PC-3 (cell line): Measurements from ENCODE around the gene CYBC1.

Source experiments
- EZH2 ChIP-seq: fragments of 300-600 bp; sonication (generic); IDR thresholded peaks from one replicate; pipeline ENCODE4 v1.6.1; 2017; ENCODE audit warnings: antibody characterized with exemption, mild to moderate bottlenecking, low read length; ENCODE audit not compliant: unreplicated experiment
- EZH2phosphoT487 ChIP-seq: fragments of 300-600 bp; sonication (generic); IDR thresholded peaks from 2 replicates; pipeline ENCODE4 v1.6.1; 2018; ENCODE audit warnings: mild to moderate bottlenecking, antibody characterized with exemption, low read length, borderline replicate concordance
- TF ChIP-seq, protein P1 (sequence below): fragments of 300-600 bp; sonication (generic); conservative IDR thresholded peaks from 2 replicates; pipeline ENCODE4 v1.5.1; 2017; ENCODE audit warnings: antibody characterized with exemption, low read depth, mild to moderate bottlenecking, low read length

DNA sequence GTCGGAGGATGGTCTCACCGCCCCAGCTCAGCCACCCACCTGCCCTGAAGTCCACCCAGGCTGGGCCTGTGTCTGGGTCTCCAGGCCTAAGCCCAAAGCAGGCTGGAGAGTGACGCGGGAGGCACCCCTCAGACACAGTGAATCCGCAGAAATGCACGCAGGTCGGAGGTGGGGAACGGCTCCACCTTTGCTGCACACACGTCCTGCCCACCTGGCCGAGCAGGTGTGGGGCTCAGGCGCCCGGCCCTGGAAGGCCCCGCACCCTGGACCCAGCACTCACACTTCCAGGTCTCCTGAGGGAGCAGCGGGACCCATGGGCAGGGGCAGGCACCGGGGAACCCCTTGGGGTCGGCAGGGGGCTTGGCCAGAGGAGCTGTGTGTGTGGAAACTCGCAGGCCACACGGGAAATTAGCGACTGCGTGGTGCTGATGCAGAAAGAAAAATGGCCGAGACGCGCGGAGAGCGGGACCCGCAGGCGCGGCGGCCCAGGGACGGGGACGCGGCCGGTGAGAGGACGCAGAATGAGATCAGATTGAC, 10.7 kb downstream of the CYBC1 start:
- TF ChIP-seq, protein P1, sequence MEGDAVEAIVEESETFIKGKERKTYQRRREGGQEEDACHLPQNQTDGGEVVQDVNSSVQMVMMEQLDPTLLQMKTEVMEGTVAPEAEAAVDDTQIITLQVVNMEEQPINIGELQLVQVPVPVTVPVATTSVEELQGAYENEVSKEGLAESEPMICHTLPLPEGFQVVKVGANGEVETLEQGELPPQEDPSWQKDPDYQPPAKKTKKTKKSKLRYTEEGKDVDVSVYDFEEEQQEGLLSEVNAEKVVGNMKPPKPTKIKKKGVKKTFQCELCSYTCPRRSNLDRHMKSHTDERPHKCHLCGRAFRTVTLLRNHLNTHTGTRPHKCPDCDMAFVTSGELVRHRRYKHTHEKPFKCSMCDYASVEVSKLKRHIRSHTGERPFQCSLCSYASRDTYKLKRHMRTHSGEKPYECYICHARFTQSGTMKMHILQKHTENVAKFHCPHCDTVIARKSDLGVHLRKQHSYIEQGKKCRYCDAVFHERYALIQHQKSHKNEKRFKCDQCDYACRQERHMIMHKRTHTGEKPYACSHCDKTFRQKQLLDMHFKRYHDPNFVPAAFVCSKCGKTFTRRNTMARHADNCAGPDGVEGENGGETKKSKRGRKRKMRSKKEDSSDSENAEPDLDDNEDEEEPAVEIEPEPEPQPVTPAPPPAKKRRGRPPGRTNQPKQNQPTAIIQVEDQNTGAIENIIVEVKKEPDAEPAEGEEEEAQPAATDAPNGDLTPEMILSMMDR = no peak
- TF ChIP-seq EZH2 (no peak), EZH2phosphoT487 (no peak)
